Hippocampal formation (tissue), 2 donors: ENCODE results near the gene DPH6.
A peak's percentile ranks its signal among the peaks of the same experiment; 100 is the strongest.

Experiments used
- DNase-seq, 2 donors: peaks; one replicate each; lab custom pipeline; 2025; lab: John Stamatoyannopoulos, UW

DPH6 gene

GRCh38 chr15:35540885-35541284 is 5.1 kb downstream of the DPH6 start:
- DNase-seq = no peak

DNA sequence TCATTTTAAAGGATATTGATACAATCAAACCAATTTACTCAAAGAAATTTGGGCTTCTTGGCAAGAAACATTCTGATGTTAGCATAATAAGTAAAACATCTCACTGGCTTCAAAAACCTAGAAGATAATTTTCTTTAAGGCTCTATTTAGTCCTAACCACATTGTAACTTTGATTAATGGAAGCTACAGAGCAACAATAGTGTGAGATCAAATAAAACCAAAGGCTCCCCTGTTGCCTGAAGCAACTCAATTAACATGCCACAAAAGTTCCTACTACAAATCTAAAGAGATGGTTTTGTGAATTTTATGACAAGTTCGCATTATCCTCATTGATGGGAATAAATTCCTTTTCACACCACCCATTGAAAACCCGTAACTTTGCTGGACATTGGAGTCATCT is 5.9 kb downstream of the DPH6 start:
- no peak for DNase-seq

DNA sequence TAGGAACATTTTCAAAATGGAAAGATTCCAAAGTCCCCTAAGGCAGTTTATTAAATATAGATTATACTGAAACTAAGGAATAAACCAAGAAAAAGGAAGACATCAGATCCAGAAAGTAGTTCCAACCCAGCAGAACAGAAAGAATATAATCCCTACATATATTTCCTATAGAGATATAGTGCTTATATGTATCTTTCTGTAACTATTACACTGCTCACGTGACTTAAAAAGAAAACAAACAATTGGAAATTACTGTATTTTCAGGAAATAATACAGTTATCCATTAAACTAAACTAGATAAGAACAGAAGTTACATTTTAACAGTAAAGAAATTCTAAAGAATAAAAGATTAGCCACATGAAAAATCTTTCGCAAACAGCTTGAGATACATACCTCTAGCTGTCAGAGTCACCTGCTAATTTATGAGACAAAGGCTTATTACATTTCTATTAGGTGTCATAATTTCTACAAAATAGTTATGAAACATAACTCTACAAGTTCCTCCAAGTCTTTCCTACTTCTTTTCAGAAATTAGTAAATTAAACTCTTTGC is 10.5 kb downstream of the DPH6 start:
- DNase-seq = no peak

DNA sequence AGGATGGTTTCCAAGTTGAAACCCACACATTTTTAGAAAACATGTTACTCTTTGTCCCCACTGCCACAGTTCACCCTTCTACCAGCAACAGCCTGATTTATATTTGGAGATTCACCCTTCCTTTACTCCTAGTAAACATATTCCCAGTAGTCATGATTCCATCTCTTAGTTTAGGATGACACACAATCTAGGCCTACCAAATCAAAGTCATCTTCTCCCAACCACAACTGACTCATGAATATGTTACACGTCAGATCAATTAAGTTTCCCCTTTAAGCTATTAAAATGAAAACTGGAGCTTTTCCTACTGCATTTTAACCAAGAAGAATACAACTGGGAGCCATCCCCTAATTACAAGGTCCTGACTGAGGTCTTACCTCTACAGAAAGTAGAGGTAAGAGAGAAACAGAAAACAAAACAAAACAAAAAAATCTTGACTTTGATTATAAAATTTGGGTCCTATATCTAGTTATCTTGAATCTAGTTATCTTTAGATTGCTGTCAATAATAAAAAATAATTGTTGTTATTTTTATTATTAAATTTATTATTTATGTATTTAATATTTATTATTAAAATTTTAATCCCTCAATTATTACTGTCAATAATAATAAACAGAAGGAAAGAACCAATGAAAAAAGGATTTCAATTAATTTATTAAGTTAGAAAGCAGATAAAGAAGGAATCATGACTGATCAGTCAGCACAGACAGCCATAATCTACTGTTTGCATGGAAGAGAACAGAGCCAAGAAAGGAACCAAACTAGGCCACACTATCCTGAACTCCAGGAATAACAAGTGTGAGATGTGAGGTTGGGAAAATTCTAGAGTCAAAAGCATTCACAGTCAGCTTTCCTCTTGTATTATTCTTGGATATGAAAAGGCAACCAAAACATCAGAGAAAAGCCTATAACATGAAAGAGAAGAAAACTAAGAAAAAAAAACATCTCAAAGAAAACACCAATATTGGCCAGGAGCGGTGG is 12.5 kb downstream of the DPH6 start:
- DNase-seq = no peak

GRCh38 chr15:35530698-35531097 is 15.3 kb downstream of the DPH6 start:
- DNase-seq = no peak

DNA sequence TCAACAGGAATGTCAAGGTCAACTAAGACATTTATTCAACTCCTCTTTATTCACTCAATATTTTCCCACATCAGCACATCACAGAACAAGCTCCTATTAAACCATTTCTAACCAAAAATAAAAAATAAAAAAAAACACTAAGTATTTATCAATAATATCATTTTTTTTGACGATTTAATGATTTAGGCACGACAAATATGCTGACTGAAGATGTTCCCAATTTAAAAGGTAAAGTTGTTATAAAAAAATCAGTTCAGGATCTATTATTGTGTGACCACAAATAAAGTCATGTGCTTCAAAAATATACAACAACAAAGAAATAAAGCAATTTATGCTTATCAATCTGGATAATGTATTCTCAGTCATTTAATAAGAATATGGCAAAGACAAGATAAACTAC is 16.2 kb downstream of the DPH6 start:
- no peak for DNase-seq

- no peak for DNase-seq
These were observed 23.9 kb downstream of the DPH6 start for GRCh38 chr15:35522061-35522460.

DNA sequence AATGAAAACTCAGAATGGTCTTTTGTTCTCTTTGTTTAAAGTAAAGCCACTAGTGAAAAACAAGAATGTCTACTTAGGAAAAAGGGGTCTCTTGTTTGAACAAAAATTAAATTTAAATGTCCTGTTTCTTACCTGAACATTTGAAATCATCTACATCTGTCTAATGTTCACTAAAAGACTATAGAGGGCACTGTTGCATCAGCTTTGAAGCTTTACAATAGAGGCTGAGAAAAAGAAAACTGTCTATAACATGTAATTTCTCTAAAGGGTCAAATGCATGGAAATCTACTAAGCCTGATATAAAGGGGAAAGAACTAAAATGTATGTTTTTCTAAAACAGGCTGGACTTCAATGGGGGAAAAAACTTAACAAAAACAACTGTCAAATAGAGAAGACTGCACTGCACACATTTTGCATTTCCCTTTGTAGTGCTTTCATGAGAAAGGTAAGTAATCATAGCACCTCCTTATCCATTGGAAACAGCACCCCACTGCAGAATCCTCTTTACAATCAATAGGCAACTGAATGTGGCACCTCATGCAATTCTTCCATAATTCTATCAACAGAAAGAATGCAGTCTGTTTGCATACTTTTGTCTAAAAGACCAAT is 26.3 kb downstream of the DPH6 start:
- peak in 1 of 2 donors; percentile 64 for DNase-seq

GRCh38 chr15:35519052-35519451 is 26.9 kb downstream of the DPH6 start:
- DNase-seq = no peak

GRCh38 chr15:35514759-35515158 is 31.2 kb downstream of the DPH6 start:
- DNase-seq = no peak

GRCh38 chr15:35507932-35508638 is 37.9 kb downstream of the DPH6 start:
- no peak for DNase-seq

- no peak for DNase-seq
These were observed 39.6 kb downstream of the DPH6 start for GRCh38 chr15:35506272-35506870.

DNA sequence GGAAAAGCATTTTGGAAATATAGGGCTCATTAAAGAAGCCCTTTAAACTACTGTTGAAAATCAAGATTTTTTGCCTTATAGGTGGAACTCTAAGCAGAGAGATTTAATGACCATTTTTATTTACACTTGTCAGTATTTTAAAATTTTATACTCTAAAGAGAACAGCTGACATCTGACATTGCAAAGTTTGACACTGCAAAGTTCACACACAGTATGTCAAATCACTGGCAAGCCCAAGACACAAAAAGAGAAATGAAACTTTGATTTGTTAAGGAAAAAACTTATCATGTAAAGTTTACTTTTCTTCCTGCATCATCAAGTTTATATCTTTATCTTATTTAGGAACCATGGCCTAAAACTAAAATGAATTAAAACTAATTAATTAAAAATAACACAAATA is 40.2 kb downstream of the DPH6 start:
- no peak for DNase-seq

GRCh38 chr15:35505141-35505540 is 40.8 kb downstream of the DPH6 start:
- no peak for DNase-seq

- no peak for DNase-seq
These were observed 46.2 kb downstream of the DPH6 start for GRCh38 chr15:35499723-35500122.

- no peak for DNase-seq
These were observed 49.4 kb downstream of the DPH6 start for GRCh38 chr15:35496585-35496984.

DNA sequence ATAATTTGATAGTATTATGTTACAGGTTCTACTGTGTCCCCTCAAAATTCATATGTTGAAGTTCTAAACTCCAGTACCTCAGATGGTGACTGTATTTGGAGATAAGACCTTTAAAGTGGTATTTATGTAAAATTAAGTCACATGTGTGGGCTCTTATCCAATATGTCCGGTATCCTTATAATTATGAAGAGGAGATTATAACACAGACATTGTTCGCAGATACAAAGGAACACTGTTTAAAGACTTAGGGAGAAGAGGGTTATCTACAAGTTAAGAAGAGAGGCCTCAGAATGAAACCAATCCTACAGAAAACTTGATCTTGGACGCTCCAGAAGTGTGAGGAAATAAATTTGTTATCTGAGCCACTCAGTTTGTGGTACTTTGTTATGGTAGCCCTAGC is 50.9 kb downstream of the DPH6 start:
- DNase-seq = no peak

GRCh38 chr15:35491999-35492398 is 54.0 kb downstream of the DPH6 start:
- no peak for DNase-seq

GRCh38 chr15:35491173-35491572 is 54.8 kb downstream of the DPH6 start:
- DNase-seq = no peak

DNA sequence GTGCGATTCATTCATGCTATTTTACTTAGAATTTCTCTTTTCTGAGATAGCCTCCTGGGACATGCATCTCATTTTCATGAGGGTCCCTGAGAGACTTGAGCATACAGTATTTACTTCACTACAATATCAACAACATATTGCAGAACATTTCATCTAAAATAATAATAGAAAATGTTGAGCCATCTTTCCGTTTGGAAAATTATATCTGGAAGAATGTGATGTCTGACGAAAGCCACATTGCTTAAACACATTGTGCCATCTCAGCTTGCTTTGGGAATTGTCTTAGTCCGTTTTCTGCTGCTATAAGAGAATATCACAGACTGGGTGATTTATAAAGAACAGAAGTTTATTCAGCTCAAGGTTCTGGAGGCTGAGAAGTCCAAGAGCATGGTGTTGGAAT is 55.5 kb downstream of the DPH6 start:
- DNase-seq = no peak

DNA sequence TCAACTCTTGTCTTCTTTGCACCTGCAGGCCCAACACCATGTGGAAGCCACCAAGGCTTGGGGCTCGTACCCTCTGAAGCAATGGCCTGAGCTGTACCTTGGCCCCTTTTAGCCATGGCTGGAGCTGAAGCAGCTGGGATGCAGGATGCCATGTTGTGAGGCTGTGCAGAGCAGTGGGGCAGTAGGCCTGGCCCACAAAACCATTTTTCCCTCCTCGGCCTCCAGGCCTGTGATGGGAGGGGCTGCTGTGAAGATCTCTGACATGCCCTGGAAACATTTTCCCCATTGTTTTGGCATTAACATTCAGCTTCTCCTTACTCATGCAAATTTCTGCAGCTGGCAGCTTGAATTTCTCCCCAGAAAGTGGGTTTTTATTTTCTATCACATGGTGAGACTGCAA is 58.5 kb downstream of the DPH6 start:
- DNase-seq = no peak

- no peak for DNase-seq
These were observed 59.7 kb downstream of the DPH6 start for GRCh38 chr15:35486296-35486695.
